Epithelial cell of proximal tubule (primary cell): ENCODE measurements around the gene OBI1. TPM values are rescaled to one million over a fixed set of nuclear protein-coding genes. Genes with fewer than 3 reads are reported as not detected.

Source experiments
- DNase-seq: peaks from one replicate; pipeline ENCODE4 v3.0.0-alpha.2; 2011; ENCODE audit warnings: low read depth
- H3K4me3 ChIP-seq: 2 replicates; pipeline ENCODE4 v1.5.1; 2011; ENCODE audit warnings: low read depth, mild to moderate bottlenecking, low read length
- CTCF ChIP-seq: conservative IDR thresholded peaks from 2 replicates; pipeline ENCODE4 v1.5.1; 2012; ENCODE audit warnings: low read depth, mild to moderate bottlenecking, low read length
- total RNA-seq: library from RNA; depleted of rRNA; stranded (reverse); fragments of >200 nt; gene quantifications from 2 replicates; pipeline ENCODE4 v1.2.3, GENCODE V29; 2015

The OBI1 gene
- total RNA-seq, 1 donor from 2014 or later = 14.1 TPM

- DNase-seq = no peak
- TF ChIP-seq CTCF = no peak
Measured at GRCh38 chr13:78600280-78600883, 58.6 kb downstream of the OBI1 start.

GRCh38 chr13:78599645-78600279 lies 59.2 kb downstream of the OBI1 start:
- TF ChIP-seq CTCF = no peak
- no peak for DNase-seq
- H3K4me3 ChIP-seq = no peak overlapping the region

More at GRCh38 chr13:78600280-78600883, 58.6 kb downstream of the OBI1 start:
- no peak overlapping the region for H3K4me3 ChIP-seq

GRCh38 chr13:78598966-78599644 lies 59.9 kb downstream of the OBI1 start:
- no peak overlapping the region for H3K4me3 ChIP-seq
- no peak for DNase-seq
- TF ChIP-seq CTCF = no peak

- no peak overlapping the region for H3K4me3 ChIP-seq
- DNase-seq = no peak
- TF ChIP-seq CTCF = no peak
Measured at GRCh38 chr13:78598116-78598781, 60.7 kb downstream of the OBI1 start.

- DNase-seq = no peak
- TF ChIP-seq CTCF = no peak
- H3K4me3 ChIP-seq = no peak overlapping the region
Measured at GRCh38 chr13:78597602-78597932, 61.4 kb downstream of the OBI1 start.

- no peak for TF ChIP-seq CTCF
- no peak overlapping the region for H3K4me3 ChIP-seq
Measured at GRCh38 chr13:78596736-78597601, 62.0 kb downstream of the OBI1 start.

More at GRCh38 chr13:78596736-78597601, 62.0 kb downstream of the OBI1 start:
- no peak for DNase-seq
